ENCODE results near the gene RNF187. TPM values are rescaled to one million over a fixed set of nuclear protein-coding genes. Genes with fewer than 3 reads are reported as not detected.

RNF187 gene
- total RNA-seq, 1 donor from 2014 or later = 129 TPM

DNA sequence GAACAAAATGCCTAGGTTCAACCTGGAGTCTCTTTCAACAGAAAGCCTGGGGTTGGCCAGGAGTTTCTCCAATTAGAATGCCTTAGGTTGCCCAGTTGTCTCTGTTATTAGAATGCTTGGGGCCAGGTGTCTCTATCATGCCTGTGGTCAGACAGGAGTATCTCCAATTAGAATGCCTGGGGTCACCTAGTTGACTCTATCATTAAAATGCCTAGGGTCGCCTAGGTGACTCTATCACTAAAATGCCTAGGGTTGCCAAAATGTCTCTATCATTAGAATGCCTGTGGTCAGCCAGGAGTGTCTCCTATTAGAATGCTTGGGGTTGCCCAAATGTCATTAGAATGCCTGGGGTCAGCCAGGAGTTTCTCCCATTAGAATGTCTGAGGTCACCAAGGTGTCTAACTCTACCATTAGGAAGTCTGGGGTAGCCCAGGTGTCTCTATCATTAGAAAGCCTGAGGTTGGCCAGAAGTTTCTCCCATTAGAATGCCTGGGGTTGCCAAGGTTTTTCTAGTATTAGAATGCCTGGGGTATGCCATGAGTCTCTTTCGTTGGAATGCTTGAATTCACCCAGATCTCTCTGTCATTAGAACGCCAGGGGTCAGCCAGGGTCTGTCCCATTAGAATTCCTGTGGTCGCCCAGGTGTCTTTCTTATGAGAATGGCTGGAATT lies 57.9 kb downstream of the RNF187 start:
- Mint-ChIP-seq H3K4me1 (ENCODE audit: low read depth, unreplicated experiment) (no peaks in the 10 kb centered on the region), H3K9me3 (ENCODE audit: unreplicated experiment) (peaks cover 24% of the 10 kb centered on the region), H3K4me3 (ENCODE audit: unreplicated experiment) (no peak overlapping the region), H3K27ac (ENCODE audit: unreplicated experiment) (no peak overlapping the region), H3K27me3 (ENCODE audit: low read depth, unreplicated experiment) (peaks cover 97% of the 10 kb centered on the region), H3K36me3 (ENCODE audit: low read depth, unreplicated experiment) (no peaks in the 10 kb centered on the region)
- Histone ChIP-seq H4K20me1 (ENCODE audit: insufficient read depth, low read length) (no peaks in the 10 kb centered on the region), H3K9me3 (ENCODE audit: insufficient read depth, low read depth, low read length) (no peaks in the 10 kb centered on the region), H3K36me3 (ENCODE audit: insufficient read depth, low read length) (no peaks in the 10 kb centered on the region), H2AFZ (ENCODE audit: low read depth, low read length) (no peak overlapping the region), H3K27ac (ENCODE audit: low read depth, low read length) (no peak overlapping the region), H3K4me2 (ENCODE audit: low read length) (no peak overlapping the region), H3K79me2 (ENCODE audit: insufficient read depth, low read length) (no peaks in the 10 kb centered on the region), H3K27me3 (ENCODE audit: insufficient read depth, low read length) (no peaks in the 10 kb centered on the region), H3K4me1 (ENCODE audit: insufficient read depth, low read length) (no peaks in the 10 kb centered on the region), H3K9ac (ENCODE audit: low read length) (no peak overlapping the region), H3K4me3 (ENCODE audit: insufficient read depth, low read depth, low read length) (no peak overlapping the region)
- no peak for FAIRE-seq
- no peak for DNase-seq (ENCODE audit: low read depth)
- TF ChIP-seq EZH2 (IDR thresholded peaks at IDR 0.05; ENCODE audit: insufficient read depth, low read length) = no peak
- TF ChIP-seq, protein P1, sequence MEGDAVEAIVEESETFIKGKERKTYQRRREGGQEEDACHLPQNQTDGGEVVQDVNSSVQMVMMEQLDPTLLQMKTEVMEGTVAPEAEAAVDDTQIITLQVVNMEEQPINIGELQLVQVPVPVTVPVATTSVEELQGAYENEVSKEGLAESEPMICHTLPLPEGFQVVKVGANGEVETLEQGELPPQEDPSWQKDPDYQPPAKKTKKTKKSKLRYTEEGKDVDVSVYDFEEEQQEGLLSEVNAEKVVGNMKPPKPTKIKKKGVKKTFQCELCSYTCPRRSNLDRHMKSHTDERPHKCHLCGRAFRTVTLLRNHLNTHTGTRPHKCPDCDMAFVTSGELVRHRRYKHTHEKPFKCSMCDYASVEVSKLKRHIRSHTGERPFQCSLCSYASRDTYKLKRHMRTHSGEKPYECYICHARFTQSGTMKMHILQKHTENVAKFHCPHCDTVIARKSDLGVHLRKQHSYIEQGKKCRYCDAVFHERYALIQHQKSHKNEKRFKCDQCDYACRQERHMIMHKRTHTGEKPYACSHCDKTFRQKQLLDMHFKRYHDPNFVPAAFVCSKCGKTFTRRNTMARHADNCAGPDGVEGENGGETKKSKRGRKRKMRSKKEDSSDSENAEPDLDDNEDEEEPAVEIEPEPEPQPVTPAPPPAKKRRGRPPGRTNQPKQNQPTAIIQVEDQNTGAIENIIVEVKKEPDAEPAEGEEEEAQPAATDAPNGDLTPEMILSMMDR (IDR thresholded peaks at IDR 0.05; ENCODE audit: insufficient read depth, low read depth, low read length) = no peak

Small RNAs within 50 kb of the gene (microRNA-seq; reads per million reads assigned to microRNA genes)
- not detected for gene MIR4666A

Other genes starting within 250 kb of the RNF187 start
- gene TRIM11, start 80.5 kb upstream of the RNF187 start, total RNA-seq = 25.7 and 32.2 TPM in 2 replicates
- 0.82 and 1.5 TPM in 2 replicates for gene TRIM17, start 70.5 kb upstream of the RNF187 start, total RNA-seq
- 3.5 and 6.1 TPM in 2 replicates for gene RHOU, start 248.1 kb downstream of the RNF187 start, total RNA-seq

Measured in astrocyte (in vitro differentiated cells and primary cell).